AML-193 (cell line): ENCODE results near the gene HEBP2.
"Not testable (repeated sequence)": the region's sequence is repeated elsewhere in the genome, so short reads cannot be mapped to it uniquely, and the experiment has no call there.

Experiments used
- DNase-seq, 2 experiments: peaks; one replicate each; lab custom pipeline; 2025; lab: John Stamatoyannopoulos, UW

Gene HEBP2

DNA sequence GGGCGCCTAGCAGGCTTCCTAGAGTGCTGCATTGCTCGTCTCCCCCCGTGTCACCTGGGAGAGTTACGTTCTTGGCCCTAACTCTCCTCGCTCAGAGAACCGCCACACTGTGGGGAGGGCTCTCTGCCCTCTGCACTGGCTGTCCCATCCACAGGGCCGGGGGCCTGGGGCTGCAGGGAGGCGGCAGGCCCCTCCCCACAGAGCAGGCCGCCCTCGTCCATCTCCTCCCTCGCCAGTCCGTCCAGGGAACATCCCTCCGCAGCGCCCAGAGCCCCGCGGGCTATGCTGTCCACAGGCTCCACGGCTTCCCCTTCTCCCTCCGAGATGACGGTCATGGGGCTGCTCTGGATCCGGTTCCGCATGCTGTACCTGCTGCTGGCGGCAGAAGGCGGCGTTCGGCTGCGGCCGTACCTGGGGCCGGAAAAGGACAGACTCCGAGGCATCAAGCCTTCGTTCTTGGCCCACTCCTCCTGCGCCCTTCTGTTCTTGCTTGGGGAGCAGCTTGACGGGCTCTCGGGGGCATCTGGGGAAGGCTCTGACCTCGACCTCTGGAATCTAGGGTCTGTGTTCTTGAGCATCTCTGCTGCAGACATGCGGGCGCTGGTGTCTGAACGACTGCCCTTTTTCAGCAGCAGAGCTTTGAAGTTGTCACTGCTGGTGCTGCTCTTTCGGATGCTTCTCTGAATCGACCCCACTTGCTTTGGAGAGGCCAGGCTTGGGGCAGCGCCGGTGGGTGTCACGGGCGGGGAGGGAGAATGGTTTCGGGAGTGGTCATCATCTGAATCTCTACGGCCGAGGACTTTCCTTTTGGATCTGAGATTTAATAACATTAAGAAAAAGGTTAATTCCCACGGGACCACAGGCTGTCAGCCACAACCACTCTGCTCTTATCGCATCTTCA lies 20.2 kb downstream of the HEBP2 start:
- DNase-seq: no peak

GRCh38 chr6:138425256-138425655 lies 21.2 kb downstream of the HEBP2 start:
- DNase-seq: not testable (repeated sequence)

DNA sequence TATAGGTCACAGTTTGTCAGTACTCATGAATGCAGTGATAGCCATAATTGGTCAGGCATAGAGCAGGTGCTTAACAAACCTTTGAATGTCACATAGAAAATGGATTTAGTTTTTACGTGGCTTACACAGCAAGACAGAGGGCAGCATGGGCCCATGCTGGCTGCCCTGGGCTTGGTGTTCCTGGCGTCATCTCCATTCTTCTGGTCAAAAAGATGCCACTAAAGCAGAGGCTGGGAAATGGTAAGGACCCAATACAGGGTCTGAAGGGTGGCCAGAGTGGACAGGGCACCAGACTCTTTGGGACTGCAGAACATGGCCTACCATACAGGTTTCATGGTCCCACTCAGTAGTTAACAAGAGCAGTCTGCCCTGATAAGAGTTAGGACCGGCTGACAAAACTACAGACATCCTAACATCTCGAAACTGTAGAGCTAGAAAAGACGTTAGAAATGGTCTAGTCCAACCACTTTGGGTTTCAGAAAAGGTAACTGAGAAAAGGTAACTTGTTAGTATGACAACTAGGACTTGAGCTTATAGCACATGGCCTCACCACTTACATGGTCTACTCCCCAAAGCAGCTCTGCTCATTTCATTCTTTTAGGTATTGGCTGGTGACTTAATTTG lies 22.6 kb downstream of the HEBP2 start:
- DNase-seq: no peak

- DNase-seq: no peak
Measured at GRCh38 chr6:138427701-138428100, 23.7 kb downstream of the HEBP2 start.

DNA sequence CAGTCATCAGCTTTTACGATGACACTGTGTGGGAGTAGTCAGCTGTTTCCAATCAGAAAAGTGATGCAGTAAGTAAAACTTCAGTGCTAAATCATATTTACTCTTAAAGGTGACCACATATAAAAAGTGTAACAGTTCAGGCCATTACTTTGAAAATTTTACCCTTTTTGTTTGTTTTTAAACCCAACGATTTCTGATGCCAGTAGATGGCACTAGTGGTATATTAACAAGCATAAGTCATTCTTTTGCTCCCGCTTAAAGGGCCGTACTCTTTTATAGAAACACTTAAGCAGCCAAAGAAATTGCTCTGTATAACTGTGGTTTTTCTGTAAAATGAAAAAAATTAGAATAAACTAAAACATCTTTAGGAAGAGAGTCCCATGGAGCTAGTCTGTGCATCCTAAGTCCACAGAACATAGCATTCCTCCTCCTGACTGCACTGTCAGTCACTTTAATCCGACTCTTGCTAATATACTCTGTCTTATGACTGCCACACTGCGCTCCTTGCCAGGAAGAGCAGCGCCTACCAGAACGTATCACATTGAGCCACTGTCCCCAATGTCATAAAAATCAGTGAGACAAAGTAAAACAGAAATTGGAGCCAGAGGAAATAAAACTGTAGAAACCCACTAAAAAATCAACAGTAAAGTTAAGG lies 25.0 kb downstream of the HEBP2 start:
- DNase-seq: peak; percentile 72 to 81

- DNase-seq: no peak
Measured at GRCh38 chr6:138429761-138430160, 25.7 kb downstream of the HEBP2 start.

GRCh38 chr6:138430361-138431145 lies 26.5 kb downstream of the HEBP2 start:
- DNase-seq: no peak

DNA sequence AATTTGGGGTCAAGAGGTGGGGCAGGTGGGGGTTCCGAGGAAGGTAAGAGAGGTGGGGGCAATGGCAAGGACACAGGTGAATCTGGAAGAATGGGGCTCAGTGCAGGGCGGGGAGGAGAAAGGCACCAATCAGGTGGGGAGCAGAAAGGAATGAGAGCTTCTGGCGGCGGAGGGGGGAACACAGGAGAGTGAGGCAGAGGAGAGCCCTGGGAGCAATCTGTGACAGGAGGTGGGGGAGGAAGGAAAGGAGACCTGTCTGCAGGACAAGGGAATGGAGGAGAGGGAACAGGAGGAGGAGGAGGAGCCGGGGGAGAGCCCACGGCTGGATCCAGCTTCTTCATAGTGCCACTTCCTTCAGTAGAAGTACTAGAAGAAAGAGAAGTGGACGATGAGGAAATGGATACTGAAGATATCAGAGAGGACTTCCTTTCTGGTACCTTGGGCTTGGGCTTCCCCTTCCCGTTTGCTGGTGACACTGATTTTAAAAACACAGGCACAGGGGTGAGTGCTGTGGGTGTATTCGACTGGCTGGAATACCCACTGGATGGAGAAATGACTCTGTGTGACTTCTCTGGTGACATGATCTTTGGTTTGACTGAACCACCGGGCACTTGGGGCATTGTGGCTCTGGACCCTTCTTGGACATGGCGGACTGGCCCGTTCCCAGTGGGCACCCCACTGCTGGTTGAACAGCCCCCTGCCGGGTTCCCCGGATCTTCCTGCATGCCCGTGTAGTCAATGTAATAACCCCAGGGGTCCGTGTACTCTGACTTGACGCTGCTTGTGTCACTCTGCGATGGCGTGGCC lies 27.4 kb downstream of the HEBP2 start:
- peak; percentile 71 for DNase-seq

- DNase-seq: no peak
Measured at GRCh38 chr6:138432063-138432356, 28.0 kb downstream of the HEBP2 start.

GRCh38 chr6:138434096-138434495 lies 30.1 kb downstream of the HEBP2 start:
- DNase-seq: no peak

- DNase-seq: peak; percentile 49 to 67
Measured at GRCh38 chr6:138434925-138435324, 30.9 kb downstream of the HEBP2 start.

GRCh38 chr6:138439546-138439945 lies 35.5 kb downstream of the HEBP2 start:
- DNase-seq: no peak

DNA sequence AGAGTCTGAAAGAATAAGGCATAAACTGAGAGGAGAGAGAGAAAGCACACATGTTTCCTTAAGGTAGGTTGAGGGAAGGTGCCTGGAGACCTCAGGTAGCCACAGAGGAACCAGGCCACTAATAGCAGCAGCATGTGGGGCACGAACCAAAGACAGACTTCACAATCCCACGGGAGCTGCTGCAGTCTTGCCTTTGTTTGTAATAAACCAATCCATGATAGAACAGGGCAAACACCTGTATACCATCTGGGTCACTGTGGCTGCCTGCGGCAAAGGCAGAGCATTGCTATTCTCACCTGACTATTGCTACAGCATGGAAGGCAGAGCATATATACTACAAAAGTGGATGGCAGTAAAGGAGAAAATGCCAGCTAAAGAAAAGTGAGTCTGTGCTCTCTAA lies 36.3 kb downstream of the HEBP2 start:
- DNase-seq: no peak

- DNase-seq: peak; percentile 67 to 82
Measured at GRCh38 chr6:138440758-138441357, 36.8 kb downstream of the HEBP2 start.

GRCh38 chr6:138441965-138442364 lies 37.9 kb downstream of the HEBP2 start:
- DNase-seq: no peak

- DNase-seq: no peak
Measured at GRCh38 chr6:138442663-138443062, 38.6 kb downstream of the HEBP2 start.

GRCh38 chr6:138443979-138444378 lies 40.0 kb downstream of the HEBP2 start:
- DNase-seq: no peak

GRCh38 chr6:138446821-138447220 lies 42.8 kb downstream of the HEBP2 start:
- no peak for DNase-seq

DNA sequence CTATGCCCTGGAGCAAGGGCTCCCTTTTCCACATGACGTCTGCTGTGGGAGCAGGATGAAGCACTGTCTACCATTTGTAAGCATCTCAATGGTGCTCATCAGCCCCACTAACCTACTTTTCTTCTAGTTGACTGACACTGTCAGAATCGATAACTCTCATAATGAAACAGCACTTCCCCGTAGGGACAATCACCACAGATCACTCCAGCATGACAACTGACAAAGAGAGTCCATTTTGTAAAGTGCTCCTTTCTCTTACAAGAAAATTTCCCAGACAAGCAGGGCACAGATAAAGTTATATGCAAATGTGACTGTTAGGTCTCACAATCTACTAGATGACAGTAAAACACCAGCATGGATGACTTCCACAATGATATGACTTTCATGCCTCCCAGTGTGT lies 46.4 kb downstream of the HEBP2 start:
- DNase-seq: no peak

DNA sequence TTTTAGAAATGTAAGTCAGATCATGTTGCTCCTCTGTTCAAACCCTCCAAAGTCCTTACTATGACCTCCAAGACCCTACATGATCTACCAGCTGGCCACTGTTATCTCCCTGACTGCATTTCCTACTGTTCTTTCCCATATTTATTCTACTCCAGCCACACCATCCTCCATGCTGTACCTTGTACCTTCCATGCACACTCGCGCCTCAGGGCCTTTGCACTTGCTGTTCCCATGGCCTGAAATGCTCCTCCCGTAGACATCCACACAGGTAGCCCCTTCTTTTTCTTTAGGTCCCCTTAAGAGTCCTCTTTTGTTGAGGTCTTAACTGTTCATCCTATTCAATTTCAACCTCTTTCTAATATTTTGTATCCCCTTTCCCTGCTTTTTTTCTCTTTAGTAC lies 47.0 kb downstream of the HEBP2 start:
- no peak for DNase-seq
